ENCODE results near the gene LMNTD1. TPM values are rescaled to one million over a fixed set of nuclear protein-coding genes. Genes with fewer than 3 reads are reported as not detected.

Gene LMNTD1
- total RNA-seq, 1 donor from 2014 or later = not detected

GRCh38 chr12:25574761-25575160 lies 21.7 kb upstream of the LMNTD1 start:
- Mint-ChIP-seq H3K4me1 (ENCODE audit: low read depth, unreplicated experiment) (no peaks in the 10 kb centered on the region), H3K27me3 (ENCODE audit: low read depth, unreplicated experiment) (no peaks in the 10 kb centered on the region), H3K4me3 (ENCODE audit: unreplicated experiment) (no peak overlapping the region), H3K9me3 (ENCODE audit: unreplicated experiment) (peaks cover 5% of the 10 kb centered on the region), H3K27ac (ENCODE audit: unreplicated experiment) (no peak overlapping the region), H3K36me3 (ENCODE audit: low read depth, unreplicated experiment) (no peaks in the 10 kb centered on the region)
- TF ChIP-seq EZH2 (IDR thresholded peaks at IDR 0.05; ENCODE audit: insufficient read depth, low read length) = no peak
- TF ChIP-seq CTCF (IDR thresholded peaks at IDR 0.05; ENCODE audit: insufficient read depth, low read depth, low read length) = no peak
- FAIRE-seq (no peak), DNase-seq (ENCODE audit: low read depth) (no peak)
- Histone ChIP-seq H3K79me2 (ENCODE audit: insufficient read depth, low read length) (no peaks in the 10 kb centered on the region), H3K27ac (ENCODE audit: low read depth, low read length) (no peak overlapping the region), H3K4me1 (ENCODE audit: insufficient read depth, low read length) (no peaks in the 10 kb centered on the region), H2AFZ (ENCODE audit: low read depth, low read length) (no peak overlapping the region), H3K9me3 (ENCODE audit: insufficient read depth, low read depth, low read length) (no peaks in the 10 kb centered on the region), H3K27me3 (ENCODE audit: insufficient read depth, low read length) (no peaks in the 10 kb centered on the region), H3K9ac (ENCODE audit: low read length) (no peak overlapping the region), H3K4me2 (ENCODE audit: low read length) (no peak overlapping the region), H3K4me3 (ENCODE audit: insufficient read depth, low read depth, low read length) (no peak overlapping the region), H3K36me3 (ENCODE audit: insufficient read depth, low read length) (no peaks in the 10 kb centered on the region), H4K20me1 (ENCODE audit: insufficient read depth, low read length) (no peaks in the 10 kb centered on the region)

- Histone ChIP-seq H3K4me2 (ENCODE audit: low read length) (no peak overlapping the region), H3K9me3 (ENCODE audit: insufficient read depth, low read depth, low read length) (no peaks in the 10 kb centered on the region), H3K36me3 (ENCODE audit: insufficient read depth, low read length) (no peaks in the 10 kb centered on the region), H3K27ac (ENCODE audit: low read depth, low read length) (no peak overlapping the region), H3K9ac (ENCODE audit: low read length) (no peak overlapping the region), H3K4me1 (ENCODE audit: insufficient read depth, low read length) (no peaks in the 10 kb centered on the region), H3K79me2 (ENCODE audit: insufficient read depth, low read length) (no peaks in the 10 kb centered on the region), H2AFZ (ENCODE audit: low read depth, low read length) (no peak overlapping the region), H3K4me3 (ENCODE audit: insufficient read depth, low read depth, low read length) (no peak overlapping the region), H3K27me3 (ENCODE audit: insufficient read depth, low read length) (no peaks in the 10 kb centered on the region), H4K20me1 (ENCODE audit: insufficient read depth, low read length) (no peaks in the 10 kb centered on the region)
- DNase-seq (ENCODE audit: low read depth) (no peak), FAIRE-seq (no peak)
- no peak for TF ChIP-seq EZH2 (IDR thresholded peaks at IDR 0.05; ENCODE audit: insufficient read depth, low read length)
- no peak for TF ChIP-seq CTCF (IDR thresholded peaks at IDR 0.05; ENCODE audit: insufficient read depth, low read depth, low read length)
- Mint-ChIP-seq H3K9me3 (ENCODE audit: unreplicated experiment) (peaks cover 5% of the 10 kb centered on the region), H3K4me1 (ENCODE audit: low read depth, unreplicated experiment) (no peaks in the 10 kb centered on the region), H3K27me3 (ENCODE audit: low read depth, unreplicated experiment) (no peaks in the 10 kb centered on the region), H3K4me3 (ENCODE audit: unreplicated experiment) (no peak overlapping the region), H3K36me3 (ENCODE audit: low read depth, unreplicated experiment) (no peaks in the 10 kb centered on the region), H3K27ac (ENCODE audit: unreplicated experiment) (no peak overlapping the region)
These were observed 20.3 kb upstream of the LMNTD1 start for GRCh38 chr12:25573346-25573745.

- Histone ChIP-seq H3K9me3 (ENCODE audit: insufficient read depth, low read depth, low read length) (no peaks in the 10 kb centered on the region), H4K20me1 (ENCODE audit: insufficient read depth, low read length) (no peaks in the 10 kb centered on the region), H3K9ac (ENCODE audit: low read length) (no peak overlapping the region), H2AFZ (ENCODE audit: low read depth, low read length) (no peak overlapping the region), H3K79me2 (ENCODE audit: insufficient read depth, low read length) (no peaks in the 10 kb centered on the region), H3K27me3 (ENCODE audit: insufficient read depth, low read length) (no peaks in the 10 kb centered on the region), H3K27ac (ENCODE audit: low read depth, low read length) (no peak overlapping the region), H3K4me2 (ENCODE audit: low read length) (no peak overlapping the region), H3K4me1 (ENCODE audit: insufficient read depth, low read length) (no peaks in the 10 kb centered on the region), H3K4me3 (ENCODE audit: insufficient read depth, low read depth, low read length) (no peak overlapping the region), H3K36me3 (ENCODE audit: insufficient read depth, low read length) (no peaks in the 10 kb centered on the region)
- H3K4me3 Mint-ChIP-seq (ENCODE audit: unreplicated experiment) = no peak overlapping the region
- no peaks in the 10 kb centered on the region for H3K4me1 Mint-ChIP-seq (ENCODE audit: low read depth, unreplicated experiment)
- no peak for TF ChIP-seq EZH2 (IDR thresholded peaks at IDR 0.05; ENCODE audit: insufficient read depth, low read length)
- TF ChIP-seq CTCF (IDR thresholded peaks at IDR 0.05; ENCODE audit: insufficient read depth, low read depth, low read length) = no peak
- H3K36me3 Mint-ChIP-seq (ENCODE audit: low read depth, unreplicated experiment) = no peaks in the 10 kb centered on the region
- no peaks in the 10 kb centered on the region for H3K9me3 Mint-ChIP-seq (ENCODE audit: unreplicated experiment)
- DNase-seq (ENCODE audit: low read depth) (no peak), FAIRE-seq (no peak)
- no peak overlapping the region for H3K27ac Mint-ChIP-seq (ENCODE audit: unreplicated experiment)
- no peaks in the 10 kb centered on the region for H3K27me3 Mint-ChIP-seq (ENCODE audit: low read depth, unreplicated experiment)
These were observed 17.3 kb upstream of the LMNTD1 start for GRCh38 chr12:25570418-25570817.
